ENCODE results near the gene ADAM19.

The ADAM19 gene

DNA sequence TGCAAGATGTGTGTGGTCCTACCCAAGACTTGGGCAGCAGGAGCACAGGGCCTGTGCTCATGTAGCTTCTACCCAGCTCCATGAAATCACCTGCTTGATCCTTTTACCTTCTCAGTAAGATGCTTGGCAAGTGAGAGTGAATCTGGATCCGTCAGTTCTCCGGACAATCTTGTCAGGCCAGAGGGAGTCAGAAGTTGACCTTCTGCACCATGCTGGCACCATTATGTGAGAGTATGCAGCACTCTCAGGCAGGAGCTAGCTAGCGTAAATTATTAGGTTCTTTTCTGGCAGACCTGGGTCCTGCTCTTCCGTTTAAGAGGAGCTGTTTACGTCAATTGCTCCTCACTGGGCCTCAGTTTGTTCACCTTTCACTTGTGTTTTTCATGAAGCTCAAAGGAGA lies 37.0 kb upstream of the ADAM19 start:
- no peak for TF ChIP-seq ZFX (IDR thresholded peaks at IDR 0.05; ENCODE audit: borderline replicate concordance)
- TF ChIP-seq, protein P1, sequence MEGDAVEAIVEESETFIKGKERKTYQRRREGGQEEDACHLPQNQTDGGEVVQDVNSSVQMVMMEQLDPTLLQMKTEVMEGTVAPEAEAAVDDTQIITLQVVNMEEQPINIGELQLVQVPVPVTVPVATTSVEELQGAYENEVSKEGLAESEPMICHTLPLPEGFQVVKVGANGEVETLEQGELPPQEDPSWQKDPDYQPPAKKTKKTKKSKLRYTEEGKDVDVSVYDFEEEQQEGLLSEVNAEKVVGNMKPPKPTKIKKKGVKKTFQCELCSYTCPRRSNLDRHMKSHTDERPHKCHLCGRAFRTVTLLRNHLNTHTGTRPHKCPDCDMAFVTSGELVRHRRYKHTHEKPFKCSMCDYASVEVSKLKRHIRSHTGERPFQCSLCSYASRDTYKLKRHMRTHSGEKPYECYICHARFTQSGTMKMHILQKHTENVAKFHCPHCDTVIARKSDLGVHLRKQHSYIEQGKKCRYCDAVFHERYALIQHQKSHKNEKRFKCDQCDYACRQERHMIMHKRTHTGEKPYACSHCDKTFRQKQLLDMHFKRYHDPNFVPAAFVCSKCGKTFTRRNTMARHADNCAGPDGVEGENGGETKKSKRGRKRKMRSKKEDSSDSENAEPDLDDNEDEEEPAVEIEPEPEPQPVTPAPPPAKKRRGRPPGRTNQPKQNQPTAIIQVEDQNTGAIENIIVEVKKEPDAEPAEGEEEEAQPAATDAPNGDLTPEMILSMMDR (IDR thresholded peaks at IDR 0.05): no peak
- no peak overlapping the region for H3K27ac ChIP-seq

DNA sequence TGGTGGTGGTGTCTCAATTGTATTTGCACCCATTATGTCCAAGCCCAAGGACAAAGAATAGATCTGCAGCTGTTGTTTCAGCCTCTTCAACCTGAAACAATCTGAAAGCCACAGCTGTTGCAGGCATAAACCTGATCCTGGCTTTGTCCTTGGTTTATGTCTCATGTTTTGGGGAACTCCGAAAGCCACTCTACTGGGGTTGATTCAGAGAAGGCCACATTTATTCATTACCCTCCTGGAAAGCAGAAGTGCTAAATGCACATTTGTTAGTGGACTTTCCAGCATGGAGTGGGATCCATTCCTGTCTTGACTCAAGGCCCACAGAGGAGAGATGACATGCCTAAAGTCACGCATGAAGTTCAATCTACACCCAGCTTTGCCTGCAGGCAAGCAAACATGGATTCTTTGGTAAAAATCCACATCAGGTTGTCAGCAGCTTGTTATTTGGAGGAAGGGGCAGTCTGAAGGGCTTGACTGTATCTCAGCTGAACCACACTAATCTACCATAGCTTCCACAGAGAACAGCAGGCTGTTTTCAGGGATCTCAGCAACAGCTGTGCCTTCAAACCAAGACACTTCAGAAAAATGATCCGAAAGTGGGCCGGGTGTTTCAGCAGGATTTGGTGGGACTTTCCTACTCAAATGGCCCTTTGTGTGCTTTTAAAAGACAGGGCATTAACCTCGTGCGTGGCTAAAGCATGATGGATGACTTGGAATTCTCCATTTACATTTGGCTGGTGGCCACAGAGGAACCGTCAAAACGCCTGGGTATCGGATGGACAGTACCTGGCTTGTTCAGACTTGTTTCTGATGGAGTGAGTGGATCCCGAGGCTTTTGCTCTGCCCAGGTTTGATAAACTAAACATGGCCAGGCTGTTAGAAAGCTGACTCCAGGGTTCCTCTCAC lies 36.2 kb upstream of the ADAM19 start:
- no peak overlapping the region for H3K27ac ChIP-seq

DNA sequence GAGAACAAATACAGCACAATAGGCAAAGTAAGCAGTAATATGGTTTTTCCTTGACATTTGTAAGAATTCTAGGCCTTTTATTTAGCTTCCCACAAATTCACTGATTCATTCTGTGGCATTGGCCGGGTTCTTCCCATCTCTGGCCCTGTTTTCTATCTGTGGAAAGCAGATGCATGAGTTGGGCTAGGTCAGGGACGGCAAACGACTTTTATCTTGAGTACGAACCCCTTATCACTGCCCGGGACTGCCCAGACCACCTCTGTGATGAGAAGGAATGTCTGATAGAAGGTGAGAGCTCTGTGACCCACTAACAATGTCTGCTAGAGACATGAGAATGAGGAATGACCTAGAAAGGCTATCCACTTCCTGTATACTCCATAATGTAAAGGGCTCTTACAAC lies 35.4 kb upstream of the ADAM19 start:
- H3K27ac ChIP-seq: no peak overlapping the region
- no peak for TF ChIP-seq ZFX (IDR thresholded peaks at IDR 0.05; ENCODE audit: borderline replicate concordance)
- TF ChIP-seq, protein P1 (IDR thresholded peaks at IDR 0.05): no peak

More for the DNA sequence above, 36.2 kb upstream of the ADAM19 start:
- TF ChIP-seq ZFX (IDR thresholded peaks at IDR 0.05; ENCODE audit: borderline replicate concordance): no peak
- TF ChIP-seq, protein P1 (IDR thresholded peaks at IDR 0.05): no peak

DNA sequence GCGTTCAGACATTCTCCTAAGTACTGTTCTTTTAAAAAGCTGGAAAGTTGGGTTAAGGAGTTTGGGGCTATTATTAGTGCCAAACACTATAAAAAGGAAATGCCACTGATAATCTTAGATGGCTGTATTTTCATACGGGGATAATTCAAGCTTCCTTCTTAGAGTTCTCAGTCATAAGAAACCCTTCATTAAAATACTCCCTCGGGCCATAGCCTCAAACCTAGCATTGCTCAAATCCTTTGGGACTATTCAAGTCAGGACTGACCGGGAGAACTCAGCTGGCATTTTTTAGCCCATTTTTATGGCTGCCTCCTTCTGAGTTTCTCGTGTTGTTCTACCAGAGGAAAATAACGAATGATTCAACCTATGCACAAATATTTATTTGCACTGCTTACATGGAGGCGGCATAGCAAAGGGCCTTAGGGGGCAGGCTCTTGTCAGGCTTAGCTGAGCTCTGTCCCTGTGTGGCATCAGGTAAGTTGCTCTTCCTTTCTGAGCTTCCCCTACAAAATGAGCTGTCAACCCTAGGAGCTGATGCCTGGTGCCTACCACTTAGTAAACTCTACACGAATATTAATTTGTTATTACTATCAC lies 33.5 kb upstream of the ADAM19 start:
- TF ChIP-seq ZFX (IDR thresholded peaks at IDR 0.05; ENCODE audit: borderline replicate concordance): no peak
- TF ChIP-seq, protein P1 (IDR thresholded peaks at IDR 0.05): no peak
- no peak overlapping the region for H3K27ac ChIP-seq

DNA sequence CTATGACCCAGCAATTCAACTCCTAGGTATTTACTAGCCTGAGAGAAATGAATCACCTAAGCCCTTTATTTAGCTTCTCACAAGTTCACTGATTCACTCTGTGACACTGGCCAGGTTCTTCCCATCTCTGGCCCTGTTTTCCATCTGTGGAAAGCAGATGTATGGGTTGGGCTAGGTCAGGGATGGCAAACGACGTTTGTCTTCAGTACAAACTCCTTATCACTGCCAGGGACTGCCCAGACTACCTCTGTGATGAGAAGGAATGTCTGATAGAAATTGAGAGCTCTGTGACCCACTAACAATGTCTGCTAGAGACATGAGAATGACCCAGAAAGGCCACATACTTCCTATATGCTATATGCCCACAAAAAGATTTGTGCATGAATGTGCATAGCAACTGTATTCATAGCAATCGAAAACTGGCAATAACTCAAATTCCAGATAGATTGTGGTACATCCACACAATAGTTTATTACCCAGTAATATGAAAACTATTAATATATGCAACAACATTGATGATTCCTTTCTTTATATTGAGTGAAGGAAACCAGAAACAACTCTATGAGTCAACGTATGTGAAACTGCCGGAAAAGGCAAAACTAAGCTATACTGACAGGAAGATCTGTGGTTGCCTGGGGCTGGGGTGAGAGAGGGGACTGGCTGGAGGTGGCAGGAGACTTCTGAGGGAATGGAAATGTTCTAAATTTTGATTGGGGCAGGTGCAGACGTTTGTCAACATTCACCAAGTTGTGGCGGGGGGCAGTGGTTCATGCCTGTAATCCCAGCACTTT lies 32.0 kb upstream of the ADAM19 start:
- TF ChIP-seq ZFX (IDR thresholded peaks at IDR 0.05; ENCODE audit: borderline replicate concordance): no peak
- TF ChIP-seq, protein P1 (IDR thresholded peaks at IDR 0.05): no peak
- H3K27ac ChIP-seq: no peak overlapping the region

DNA sequence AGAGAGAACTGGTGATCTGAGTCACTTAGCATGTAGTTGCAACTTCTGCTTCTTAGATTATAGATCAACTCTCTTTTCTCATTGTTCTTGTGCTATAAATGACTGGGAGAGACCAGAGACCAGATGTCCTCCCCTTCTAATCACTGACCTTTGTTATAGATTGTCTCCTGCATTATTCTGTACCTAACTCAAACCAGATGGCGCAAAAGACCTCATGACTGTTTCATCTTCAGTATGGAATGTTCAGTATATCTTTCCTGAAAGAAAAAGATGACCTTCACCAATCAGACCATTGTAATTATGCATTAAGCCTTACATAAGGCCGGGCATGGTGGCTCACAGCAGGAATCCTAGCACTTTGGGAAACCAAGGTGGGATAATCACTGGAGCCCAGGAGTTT lies 30.5 kb upstream of the ADAM19 start:
- no peak overlapping the region for H3K27ac ChIP-seq

More for the DNA sequence above, 30.5 kb upstream of the ADAM19 start:
- TF ChIP-seq, protein P1 (IDR thresholded peaks at IDR 0.05): no peak
- no peak for TF ChIP-seq ZFX (IDR thresholded peaks at IDR 0.05; ENCODE audit: borderline replicate concordance)

All from 22Rv1 (cell line).